ENCODE results near the gene ADGRA1. TPM values are rescaled to one million over a fixed set of nuclear protein-coding genes. Genes with fewer than 3 reads are reported as not detected.

The ADGRA1 gene
- polyA plus RNA-seq, 4 donors: 0.10 to 0.22 TPM; not detected in 2

- 61 to 81% (median 77%) methylated on average over 26 of the region's 26 CpGs for WGBS, 3 donors
- no peak for DNase-seq
- Histone ChIP-seq H3K27ac (ENCODE audit: low read depth in 1 of 3, low read length in 2 of 3) (no peak overlapping the region), H3K4me3 (ENCODE audit: low read depth in 1 of 3, low read length in 3 of 3) (no peak overlapping the region), H3K4me1 (ENCODE audit: control insufficient read depth in 3 of 3, insufficient read depth in 2 of 3, low read depth in 1 of 3, low read length in 2 of 3) (no peaks in the 10 kb centered on the region), H3K36me3 (ENCODE audit: control insufficient read depth in 3 of 3, insufficient read depth in 2 of 3, low read depth in 1 of 3, low read length in 3 of 3) (no peaks in the 10 kb centered on the region), H3K27me3 (ENCODE audit: control insufficient read depth in 3 of 3, insufficient read depth in 3 of 3, low read length in 3 of 3) (no peaks in the 10 kb centered on the region), H3K9me3 (ENCODE audit: control insufficient read depth in 2 of 2, insufficient read depth in 1 of 2, low read depth in 1 of 2, low read length in 1 of 2) (no peaks in the 10 kb centered on the region)
- no peak for FAIRE-seq
Measured at GRCh38 chr10:133067149-133068105, 20.3 kb upstream of the ADGRA1 start.

- DNase-seq (no peak), FAIRE-seq (no peak)
- Histone ChIP-seq H3K36me3 (ENCODE audit: control insufficient read depth in 3 of 3, insufficient read depth in 2 of 3, low read depth in 1 of 3, low read length in 3 of 3) (no peaks in the 10 kb centered on the region), H3K9me3 (ENCODE audit: control insufficient read depth in 2 of 2, insufficient read depth in 1 of 2, low read depth in 1 of 2, low read length in 1 of 2) (no peaks in the 10 kb centered on the region), H3K27ac (ENCODE audit: low read depth in 1 of 3, low read length in 2 of 3) (no peak overlapping the region), H3K4me1 (ENCODE audit: control insufficient read depth in 3 of 3, insufficient read depth in 2 of 3, low read depth in 1 of 3, low read length in 2 of 3) (no peaks in the 10 kb centered on the region), H3K4me3 (ENCODE audit: low read depth in 1 of 3, low read length in 3 of 3) (no peak overlapping the region), H3K27me3 (ENCODE audit: control insufficient read depth in 3 of 3, insufficient read depth in 3 of 3, low read length in 3 of 3) (no peaks in the 10 kb centered on the region)
- WGBS, 3 donors: 73 to 82% (median 75%) methylated on average over 23 to 24 of the region's 24 CpGs
Measured at GRCh38 chr10:133068111-133069032, 19.4 kb upstream of the ADGRA1 start.

DNA sequence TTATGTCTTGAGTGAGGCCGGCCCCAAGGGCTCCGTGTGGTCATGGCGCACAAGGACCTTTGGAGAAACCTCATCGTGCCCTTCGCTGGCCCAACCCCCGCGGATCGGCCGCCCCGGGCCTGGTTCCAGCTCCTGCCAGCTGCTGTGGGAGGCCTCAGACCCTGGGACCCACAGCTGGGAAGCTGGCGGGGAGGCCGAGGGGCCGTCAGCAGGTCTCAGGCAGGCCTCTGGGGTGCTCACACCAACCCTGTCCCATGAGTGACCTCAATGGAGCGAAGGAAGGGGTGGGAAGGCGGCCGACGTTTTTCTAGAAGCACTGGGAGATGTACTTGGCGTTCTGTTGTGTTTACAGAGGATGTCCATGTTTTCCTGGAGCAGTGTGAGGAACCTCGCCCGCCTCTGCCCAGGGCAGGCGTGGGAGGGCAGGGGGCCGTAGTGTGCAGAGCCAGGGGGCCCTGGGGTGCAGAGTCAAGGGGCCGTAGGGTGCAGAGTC lies 18.6 kb upstream of the ADGRA1 start:
- Histone ChIP-seq H3K27ac (ENCODE audit: low read depth in 1 of 3, low read length in 2 of 3) (no peak overlapping the region), H3K4me3 (ENCODE audit: low read depth in 1 of 3, low read length in 3 of 3) (no peak overlapping the region), H3K4me1 (ENCODE audit: control insufficient read depth in 3 of 3, insufficient read depth in 2 of 3, low read depth in 1 of 3, low read length in 2 of 3) (no peaks in the 10 kb centered on the region), H3K27me3 (ENCODE audit: control insufficient read depth in 3 of 3, insufficient read depth in 3 of 3, low read length in 3 of 3) (no peaks in the 10 kb centered on the region), H3K36me3 (ENCODE audit: control insufficient read depth in 3 of 3, insufficient read depth in 2 of 3, low read depth in 1 of 3, low read length in 3 of 3) (no peaks in the 10 kb centered on the region), H3K9me3 (ENCODE audit: control insufficient read depth in 2 of 2, insufficient read depth in 1 of 2, low read depth in 1 of 2, low read length in 1 of 2) (no peaks in the 10 kb centered on the region)
- DNase-seq (no peak), FAIRE-seq (no peak)
- 65 to 70% (median 69%) methylated on average over 23 of the region's 23 CpGs for WGBS, 3 donors

DNA sequence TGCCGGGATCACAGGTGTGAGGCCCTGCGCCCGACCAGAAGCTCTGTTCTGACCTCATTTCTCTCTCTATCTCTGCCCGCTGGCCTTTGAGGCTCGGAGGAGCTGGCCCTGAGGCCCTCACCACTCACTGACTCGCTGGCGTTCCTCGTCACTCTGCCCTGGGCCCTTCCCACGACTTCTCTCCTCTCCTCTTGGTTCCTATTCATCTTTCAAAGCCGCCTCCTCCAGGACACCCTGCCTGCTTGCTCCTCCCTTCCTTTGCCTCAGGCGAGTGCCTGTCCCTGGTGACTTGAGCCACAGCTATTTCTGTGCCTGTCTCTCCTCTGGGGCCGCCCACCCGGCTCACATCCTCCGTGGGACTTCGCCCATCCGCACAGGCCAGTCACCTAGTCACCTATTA lies 17.3 kb upstream of the ADGRA1 start:
- Histone ChIP-seq H3K36me3 (ENCODE audit: control insufficient read depth in 3 of 3, insufficient read depth in 2 of 3, low read depth in 1 of 3, low read length in 3 of 3) (no peaks in the 10 kb centered on the region), H3K4me1 (ENCODE audit: control insufficient read depth in 3 of 3, insufficient read depth in 2 of 3, low read depth in 1 of 3, low read length in 2 of 3) (no peaks in the 10 kb centered on the region), H3K27ac (ENCODE audit: low read depth in 1 of 3, low read length in 2 of 3) (no peak overlapping the region), H3K27me3 (ENCODE audit: control insufficient read depth in 3 of 3, insufficient read depth in 3 of 3, low read length in 3 of 3) (no peaks in the 10 kb centered on the region), H3K9me3 (ENCODE audit: control insufficient read depth in 2 of 2, insufficient read depth in 1 of 2, low read depth in 1 of 2, low read length in 1 of 2) (peaks cover 0 to 8% of the 10 kb centered on the region in 2 donors), H3K4me3 (ENCODE audit: low read depth in 1 of 3, low read length in 3 of 3) (no peak overlapping the region)
- DNase-seq: no peak
- no peak for FAIRE-seq
- WGBS, 3 donors: 73 to 76% (median 74%) methylated on average over 16 of the region's 16 CpGs

DNA sequence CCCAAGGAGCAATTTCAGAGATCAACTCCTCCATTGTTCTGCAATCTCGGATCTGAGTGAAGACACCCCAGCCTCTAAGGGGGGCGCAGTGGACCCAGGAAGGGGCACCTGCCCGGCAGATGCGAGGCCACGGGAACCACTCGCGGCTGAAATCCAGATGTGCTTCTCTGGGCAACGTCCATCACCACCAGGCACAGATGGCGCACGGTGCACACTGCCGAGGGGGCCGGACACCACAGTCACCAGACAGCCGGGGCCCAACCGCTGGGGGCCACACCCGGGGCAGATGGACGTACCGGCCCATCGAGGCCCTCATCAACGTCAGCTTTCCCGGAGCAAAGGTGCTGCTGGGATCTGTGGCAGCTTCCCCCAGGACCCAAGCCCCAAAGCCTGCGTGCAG lies 16.9 kb upstream of the ADGRA1 start:
- Histone ChIP-seq H3K4me3 (ENCODE audit: low read depth in 1 of 3, low read length in 3 of 3) (no peak overlapping the region), H3K4me1 (ENCODE audit: control insufficient read depth in 3 of 3, insufficient read depth in 2 of 3, low read depth in 1 of 3, low read length in 2 of 3) (no peaks in the 10 kb centered on the region), H3K9me3 (ENCODE audit: control insufficient read depth in 2 of 2, insufficient read depth in 1 of 2, low read depth in 1 of 2, low read length in 1 of 2) (peaks cover 0 to 8% of the 10 kb centered on the region in 2 donors), H3K27ac (ENCODE audit: low read depth in 1 of 3, low read length in 2 of 3) (no peak overlapping the region), H3K36me3 (ENCODE audit: control insufficient read depth in 3 of 3, insufficient read depth in 2 of 3, low read depth in 1 of 3, low read length in 3 of 3) (no peaks in the 10 kb centered on the region), H3K27me3 (ENCODE audit: control insufficient read depth in 3 of 3, insufficient read depth in 3 of 3, low read length in 3 of 3) (no peaks in the 10 kb centered on the region)
- DNase-seq: no peak
- WGBS, 3 donors: 65 to 74% (median 74%) methylated on average over 20 to 21 of the region's 21 CpGs
- FAIRE-seq: no peak

- Histone ChIP-seq H3K9me3 (ENCODE audit: control insufficient read depth in 2 of 2, insufficient read depth in 1 of 2, low read depth in 1 of 2, low read length in 1 of 2) (peaks cover 0 to 8% of the 10 kb centered on the region in 2 donors), H3K36me3 (ENCODE audit: control insufficient read depth in 3 of 3, insufficient read depth in 2 of 3, low read depth in 1 of 3, low read length in 3 of 3) (no peaks in the 10 kb centered on the region), H3K4me1 (ENCODE audit: control insufficient read depth in 3 of 3, insufficient read depth in 2 of 3, low read depth in 1 of 3, low read length in 2 of 3) (no peaks in the 10 kb centered on the region), H3K4me3 (ENCODE audit: low read depth in 1 of 3, low read length in 3 of 3) (no peak overlapping the region), H3K27me3 (ENCODE audit: control insufficient read depth in 3 of 3, insufficient read depth in 3 of 3, low read length in 3 of 3) (no peaks in the 10 kb centered on the region), H3K27ac (ENCODE audit: low read depth in 1 of 3, low read length in 2 of 3) (no peak overlapping the region)
- FAIRE-seq (no peak), DNase-seq (no peak)
- WGBS, 3 donors: 55 to 69% (median 60%) methylated on average over 11 of the region's 11 CpGs
Measured at GRCh38 chr10:133071733-133072132, 16.0 kb upstream of the ADGRA1 start.

DNA sequence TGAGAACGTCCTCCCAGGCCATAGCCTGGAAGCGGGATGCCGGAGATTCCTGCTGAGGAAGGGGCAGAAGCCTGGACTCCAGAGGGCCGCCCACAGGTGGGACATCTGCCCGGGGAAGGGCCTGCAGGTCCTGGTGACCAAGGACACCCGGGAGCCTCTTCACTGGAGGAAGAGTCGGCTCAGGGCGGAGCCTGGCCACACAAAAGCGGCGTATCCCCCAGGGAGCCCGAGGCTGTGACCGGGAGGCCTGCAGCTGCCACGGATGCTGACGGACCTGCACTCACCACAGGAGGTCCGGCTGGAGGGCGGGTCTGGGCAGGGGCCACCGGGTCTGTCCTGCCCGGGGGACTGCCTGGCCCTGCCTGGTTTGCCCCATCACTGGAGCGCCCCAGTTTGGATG lies 15.5 kb upstream of the ADGRA1 start:
- no peak for FAIRE-seq
- H3K36me3 ChIP-seq (ENCODE audit: control insufficient read depth in 3 of 3, insufficient read depth in 2 of 3, low read depth in 1 of 3, low read length in 3 of 3): no peaks in the 10 kb centered on the region
- peaks cover 2 to 8% of the 10 kb centered on the region in 2 donors for H3K9me3 ChIP-seq (ENCODE audit: control insufficient read depth in 2 of 2, insufficient read depth in 1 of 2, low read depth in 1 of 2, low read length in 1 of 2)
- H3K27ac ChIP-seq (ENCODE audit: low read depth in 1 of 3, low read length in 2 of 3): no peak overlapping the region
- WGBS, 3 donors: 62 to 68% (median 66%) methylated on average over 19 of the region's 19 CpGs
- no peak for DNase-seq
- no peaks in the 10 kb centered on the region for H3K4me1 ChIP-seq (ENCODE audit: control insufficient read depth in 3 of 3, insufficient read depth in 2 of 3, low read depth in 1 of 3, low read length in 2 of 3)
- H3K4me3 ChIP-seq (ENCODE audit: low read depth in 1 of 3, low read length in 3 of 3): no peak overlapping the region
- H3K27me3 ChIP-seq (ENCODE audit: control insufficient read depth in 3 of 3, insufficient read depth in 3 of 3, low read length in 3 of 3): no peaks in the 10 kb centered on the region

DNA sequence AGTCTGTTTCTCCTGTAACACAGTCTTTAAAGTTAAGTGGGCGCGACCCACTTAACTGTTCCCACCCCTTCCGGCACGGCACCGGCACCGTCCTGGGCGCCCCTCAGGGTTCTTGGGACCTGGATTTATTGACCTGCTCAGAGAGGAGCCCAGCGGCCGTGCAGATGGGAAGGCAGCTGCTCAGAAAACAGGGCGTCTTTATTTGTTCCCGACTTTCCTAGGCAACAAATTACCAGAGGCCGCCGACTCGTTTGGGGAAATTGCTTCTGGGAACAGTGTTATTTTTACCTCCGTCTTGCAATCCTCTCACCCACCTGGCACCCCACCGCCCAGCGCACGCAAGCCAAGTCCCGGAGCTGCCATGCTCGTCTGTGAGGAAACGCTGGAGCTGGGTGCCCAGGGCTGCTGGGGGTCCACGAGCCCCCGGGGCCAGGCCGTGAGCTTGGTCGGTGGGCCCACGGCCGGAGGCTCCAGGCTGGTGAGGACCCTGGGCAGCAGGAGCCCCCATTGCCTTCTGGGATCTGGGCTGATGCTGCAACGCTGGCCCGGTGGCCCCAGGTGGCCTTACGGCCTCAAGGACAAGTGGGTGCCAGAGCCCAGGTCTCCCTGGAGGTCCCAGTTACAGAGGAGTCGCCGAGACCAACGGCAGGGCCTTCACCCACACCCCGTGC lies 14.9 kb upstream of the ADGRA1 start:
- H3K27me3 ChIP-seq (ENCODE audit: control insufficient read depth in 3 of 3, insufficient read depth in 3 of 3, low read length in 3 of 3): no peaks in the 10 kb centered on the region

More for the DNA sequence above, 14.9 kb upstream of the ADGRA1 start:
- DNase-seq: no peak
- WGBS, 3 donors: 77 to 83% (median 80%) methylated on average over 34 of the region's 34 CpGs
- Histone ChIP-seq H3K9me3 (ENCODE audit: control insufficient read depth in 2 of 2, insufficient read depth in 1 of 2, low read depth in 1 of 2, low read length in 1 of 2) (peaks cover 2 to 8% of the 10 kb centered on the region in 2 donors), H3K4me3 (ENCODE audit: low read depth in 1 of 3, low read length in 3 of 3) (no peak overlapping the region), H3K27ac (ENCODE audit: low read depth in 1 of 3, low read length in 2 of 3) (no peak overlapping the region), H3K36me3 (ENCODE audit: control insufficient read depth in 3 of 3, insufficient read depth in 2 of 3, low read depth in 1 of 3, low read length in 3 of 3) (no peaks in the 10 kb centered on the region), H3K4me1 (ENCODE audit: control insufficient read depth in 3 of 3, insufficient read depth in 2 of 3, low read depth in 1 of 3, low read length in 2 of 3) (no peaks in the 10 kb centered on the region)
- FAIRE-seq: no peak
